D721Med (cell line): ENCODE results near the gene ARVCF.
A peak's percentile ranks its signal among the peaks of the same experiment; 100 is the strongest.

Source experiments
- DNase-seq: peaks from one replicate; pipeline ENCODE4 v3.0.0; 2011; ENCODE audit warnings: low spot score; ENCODE audit not compliant: insufficient read length
- FAIRE-seq: peaks from 2 replicates; lab custom pipeline; 2011; peaks lifted over from hg19 to GRCh38; lab: Jason Lieb, UNC
- TF ChIP-seq, protein P1 (sequence below): IDR thresholded peaks from 2 replicates; pipeline ENCODE4 v1.5.1; 2012; ENCODE audit warnings: mild to moderate bottlenecking, control low read depth; ENCODE audit not compliant: insufficient read depth; ENCODE audit errors: missing control alignments

Gene ARVCF

DNA sequence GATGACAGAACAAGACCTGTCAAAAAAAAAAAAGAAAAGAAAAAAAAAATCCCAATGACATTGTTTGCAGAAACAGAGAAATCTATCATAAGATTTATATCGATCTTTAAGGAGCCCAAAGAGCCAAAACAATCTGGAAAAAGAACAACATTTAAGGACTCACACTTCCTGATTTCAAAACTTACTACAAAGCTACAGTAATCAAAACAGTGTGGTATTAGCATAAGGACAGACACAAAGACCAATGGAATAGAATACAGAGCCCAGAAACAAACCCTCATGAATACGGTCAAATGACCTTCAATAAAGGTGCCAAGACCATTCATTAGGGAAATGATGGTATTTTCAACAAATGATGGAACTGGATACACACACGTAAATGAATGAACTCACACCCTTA lies 12.2 kb downstream of the ARVCF start:
- peak; percentile 66 for FAIRE-seq
- TF ChIP-seq, protein P1, sequence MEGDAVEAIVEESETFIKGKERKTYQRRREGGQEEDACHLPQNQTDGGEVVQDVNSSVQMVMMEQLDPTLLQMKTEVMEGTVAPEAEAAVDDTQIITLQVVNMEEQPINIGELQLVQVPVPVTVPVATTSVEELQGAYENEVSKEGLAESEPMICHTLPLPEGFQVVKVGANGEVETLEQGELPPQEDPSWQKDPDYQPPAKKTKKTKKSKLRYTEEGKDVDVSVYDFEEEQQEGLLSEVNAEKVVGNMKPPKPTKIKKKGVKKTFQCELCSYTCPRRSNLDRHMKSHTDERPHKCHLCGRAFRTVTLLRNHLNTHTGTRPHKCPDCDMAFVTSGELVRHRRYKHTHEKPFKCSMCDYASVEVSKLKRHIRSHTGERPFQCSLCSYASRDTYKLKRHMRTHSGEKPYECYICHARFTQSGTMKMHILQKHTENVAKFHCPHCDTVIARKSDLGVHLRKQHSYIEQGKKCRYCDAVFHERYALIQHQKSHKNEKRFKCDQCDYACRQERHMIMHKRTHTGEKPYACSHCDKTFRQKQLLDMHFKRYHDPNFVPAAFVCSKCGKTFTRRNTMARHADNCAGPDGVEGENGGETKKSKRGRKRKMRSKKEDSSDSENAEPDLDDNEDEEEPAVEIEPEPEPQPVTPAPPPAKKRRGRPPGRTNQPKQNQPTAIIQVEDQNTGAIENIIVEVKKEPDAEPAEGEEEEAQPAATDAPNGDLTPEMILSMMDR, result no peak
- no peak for DNase-seq

DNA sequence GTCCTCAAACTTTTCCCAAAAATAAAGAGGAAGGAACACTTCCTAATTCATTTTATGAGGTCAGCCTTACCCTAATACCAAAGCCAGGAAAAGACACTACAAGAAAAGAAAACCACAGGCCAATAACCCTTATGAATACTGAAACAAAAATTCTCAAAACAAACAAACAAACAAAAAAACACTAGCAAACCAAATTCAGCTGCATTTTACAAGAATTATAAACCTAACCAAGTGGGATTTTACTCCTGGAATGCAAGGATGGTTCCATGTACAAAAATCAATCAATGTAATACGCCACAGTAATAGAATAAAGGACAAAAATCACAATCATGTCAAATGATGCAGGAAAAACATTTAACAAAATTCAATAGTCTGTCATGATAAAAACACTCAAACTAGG lies 13.3 kb downstream of the ARVCF start:
- TF ChIP-seq, protein P1, result no peak
- DNase-seq, result no peak
- FAIRE-seq, result no peak

DNA sequence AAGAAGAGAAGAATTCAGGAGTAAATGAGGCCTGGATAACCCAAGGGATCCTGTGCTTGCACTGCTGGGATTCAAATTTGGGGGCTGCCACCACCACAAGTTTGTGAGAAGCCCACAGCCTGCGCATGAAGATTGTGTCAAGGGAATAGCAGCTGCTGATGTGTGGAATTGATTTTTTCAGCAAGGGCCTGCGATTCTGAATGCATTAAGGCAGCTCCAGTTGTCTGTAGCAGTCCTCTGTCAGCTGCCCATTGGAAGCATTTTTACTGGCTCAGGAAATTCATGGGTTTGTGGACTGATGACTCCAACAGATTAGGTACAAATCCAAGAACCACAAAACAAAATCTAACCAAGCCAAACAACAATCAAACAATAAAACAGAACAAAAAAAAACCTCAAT lies 14.0 kb downstream of the ARVCF start:
- no peak for DNase-seq
- FAIRE-seq, result no peak
- TF ChIP-seq, protein P1, result no peak

DNA sequence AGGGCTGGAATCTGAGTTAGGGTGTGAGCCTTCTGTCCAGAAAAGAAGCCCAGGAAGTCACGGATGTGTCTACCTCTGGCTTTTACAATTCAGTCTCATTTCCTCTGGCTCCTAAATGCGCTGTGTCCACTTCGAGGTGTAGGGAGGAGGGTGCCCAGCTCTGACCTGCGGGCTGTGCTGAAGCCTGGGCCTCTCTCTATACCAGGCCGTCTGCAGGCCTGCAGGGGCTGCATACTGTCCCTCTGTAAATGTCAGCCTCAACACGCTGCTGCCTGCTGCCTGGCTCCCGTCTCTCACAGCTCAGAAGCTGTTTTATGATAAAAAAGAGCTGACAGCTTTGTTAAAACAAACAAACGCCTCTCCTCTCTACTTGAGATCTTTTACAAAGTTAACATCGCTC lies 14.5 kb downstream of the ARVCF start:
- DNase-seq, result no peak
- FAIRE-seq, result no peak

DNA sequence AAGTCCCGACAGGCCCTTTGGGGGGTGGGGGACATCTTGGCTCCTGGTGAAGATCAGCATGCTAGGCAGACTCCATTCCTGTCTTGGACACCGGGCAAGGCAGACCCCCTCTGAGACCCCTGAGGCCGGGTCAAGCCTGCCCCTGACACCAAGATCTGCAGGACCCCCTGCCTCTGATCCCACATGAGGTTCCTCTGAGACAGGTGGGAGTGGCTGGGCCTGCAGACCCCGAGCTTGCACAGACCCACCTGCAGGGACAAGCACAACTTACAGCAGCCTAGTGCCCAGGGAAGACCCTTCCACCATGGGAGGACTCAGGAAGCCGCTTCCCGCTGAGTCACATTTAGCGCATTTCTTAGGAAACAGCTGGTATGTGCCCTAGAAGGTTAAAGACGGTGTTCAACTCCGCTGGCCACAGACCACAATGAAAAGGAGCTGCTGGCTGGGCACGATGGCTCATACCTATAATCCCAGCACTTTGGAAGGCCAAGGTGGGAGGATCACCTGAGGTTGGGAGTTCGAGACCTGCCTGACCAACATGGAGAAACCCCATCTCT lies 15.5 kb downstream of the ARVCF start:
- TF ChIP-seq, protein P1, result no peak
- no peak for DNase-seq

More for the DNA sequence above, 14.5 kb downstream of the ARVCF start:
- TF ChIP-seq, protein P1, result no peak

DNA sequence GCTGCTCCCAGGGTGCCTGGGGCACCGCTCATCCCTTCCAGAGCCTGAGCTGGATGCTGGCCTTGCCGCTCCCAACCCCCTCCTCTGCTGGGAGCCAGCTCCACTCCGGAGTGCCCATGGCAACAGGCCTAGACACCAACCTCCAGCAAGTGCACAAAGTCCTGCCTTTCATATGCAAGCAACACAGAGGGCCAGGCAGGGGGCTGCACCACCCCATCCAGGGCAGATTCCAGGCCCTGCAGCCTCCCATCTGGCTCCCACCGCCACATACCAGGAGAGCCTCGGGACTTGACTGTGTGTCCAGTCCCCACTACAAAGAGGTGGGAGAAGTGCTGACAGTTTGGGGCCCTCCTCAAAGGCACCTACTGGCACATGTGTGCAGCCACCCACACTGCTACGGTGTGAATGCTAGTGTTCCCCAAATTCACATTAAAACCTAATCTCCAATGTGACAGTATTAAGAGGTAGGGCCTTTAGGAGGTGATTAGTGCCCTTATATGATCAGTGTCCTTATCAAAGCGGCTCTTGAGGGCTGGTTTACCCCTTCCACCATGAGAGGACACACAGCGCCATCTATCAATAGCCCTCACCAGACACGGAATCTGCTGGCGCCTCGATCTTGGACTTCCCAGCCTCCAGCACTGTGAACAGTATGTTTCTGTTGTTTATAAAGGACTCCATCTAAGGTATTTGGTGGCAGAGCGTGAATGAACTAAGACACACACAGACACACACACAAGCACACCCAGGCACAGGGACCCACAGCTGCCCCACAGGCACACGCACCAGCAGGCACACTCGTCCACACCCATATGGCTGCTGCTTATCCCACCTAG lies 16.2 kb downstream of the ARVCF start:
- no peak for FAIRE-seq
- TF ChIP-seq, protein P1, result no peak
- DNase-seq, result no peak

More for the DNA sequence above, 15.5 kb downstream of the ARVCF start:
- FAIRE-seq, result no peak
